HG03064 (cell line): ENCODE data around the gene TEX30.
A peak's percentile ranks its signal among the peaks of the same experiment; 100 is the strongest.

ENCODE experiments used
- ATAC-seq: cut with Tn5 transposase; IDR thresholded peaks from one replicate; pipeline ENCODE4 v1.9.1; 2021; ENCODE audit warnings: low read depth; ENCODE audit not compliant: unreplicated experiment

The TEX30 gene

DNA sequence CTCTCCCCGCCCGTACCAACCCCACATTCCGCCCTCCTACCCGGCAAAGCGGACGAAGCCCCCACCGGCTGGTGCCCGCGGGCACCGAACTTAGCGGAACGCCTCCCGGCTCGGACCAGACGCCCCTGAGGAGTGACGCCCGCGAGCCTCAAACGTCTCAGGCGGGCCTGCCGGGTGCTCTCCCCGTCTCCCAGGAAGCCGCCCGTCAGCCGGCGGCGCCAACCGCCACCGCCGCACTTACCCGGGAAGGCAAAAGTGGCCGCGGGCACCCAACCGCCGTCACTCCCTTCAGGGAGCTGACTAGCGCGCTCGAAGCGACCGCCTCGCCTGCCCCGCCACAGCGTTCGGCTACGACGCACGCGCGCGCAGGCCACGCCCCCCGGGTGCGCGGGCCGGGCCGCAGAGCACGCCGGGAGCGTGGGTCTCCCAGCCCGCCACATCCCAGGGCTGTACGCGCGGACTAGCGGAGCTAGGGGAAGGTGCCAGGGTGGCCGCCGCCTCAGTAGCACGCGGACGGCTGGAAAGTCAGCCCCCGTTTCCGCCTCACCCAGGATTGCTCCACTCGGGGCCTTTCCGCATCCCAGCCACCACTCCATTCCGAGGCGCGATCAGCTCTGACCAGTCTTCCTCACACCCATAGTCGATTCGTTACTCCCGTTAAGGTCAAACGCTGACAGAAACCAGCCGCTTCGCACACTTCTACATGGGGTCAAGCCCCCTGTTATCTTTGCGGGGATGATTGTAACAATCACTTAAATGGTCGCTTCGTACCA, at the start of gene TEX30:
Gene TEX30, minus strand, starts transcription at position 346 of the 773 bp plus-strand sequence. CDS start 3,760 bp downstream, outside the sequence.
- peak; percentile 91 for ATAC-seq

DNA sequence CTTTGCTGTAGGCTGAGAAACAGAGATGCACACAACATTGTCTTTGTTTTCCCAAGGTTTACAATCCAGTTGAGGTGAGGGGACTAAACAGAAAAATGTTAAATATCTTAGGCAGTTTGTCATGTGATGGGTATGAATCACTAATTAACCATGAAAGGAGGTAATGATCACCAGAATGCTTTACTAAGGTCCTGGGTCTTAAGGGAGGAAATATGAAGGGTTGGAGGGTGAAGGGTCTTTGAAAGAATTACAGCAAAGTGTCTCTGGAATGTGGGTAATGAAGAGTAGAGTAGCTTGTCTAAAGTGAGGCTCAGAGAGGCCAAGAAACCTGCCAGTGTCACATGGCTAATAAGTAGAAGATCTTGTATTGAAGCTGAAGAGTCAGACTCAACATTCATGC, 44.3 kb upstream of the TEX30 start:
- no peak for ATAC-seq

DNA sequence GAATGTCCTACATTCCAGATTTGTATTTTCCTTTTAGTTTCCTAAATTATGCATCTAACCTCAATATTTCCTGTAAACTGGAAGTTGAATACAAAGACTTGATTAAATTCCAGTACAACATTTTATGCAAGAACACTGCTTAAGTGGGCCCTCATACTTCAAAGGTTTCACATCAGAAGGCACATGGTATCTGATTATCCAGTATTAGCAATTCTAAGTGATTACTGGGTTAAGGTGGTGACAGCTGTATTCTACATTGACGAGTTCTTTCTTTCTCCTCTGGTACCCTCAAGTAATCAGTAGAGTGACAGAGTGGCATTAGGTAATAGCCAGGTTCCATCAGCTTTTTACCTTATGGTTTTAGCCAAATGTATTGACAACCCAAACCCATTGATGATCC, 43.7 kb upstream of the TEX30 start:
- no peak for ATAC-seq

DNA sequence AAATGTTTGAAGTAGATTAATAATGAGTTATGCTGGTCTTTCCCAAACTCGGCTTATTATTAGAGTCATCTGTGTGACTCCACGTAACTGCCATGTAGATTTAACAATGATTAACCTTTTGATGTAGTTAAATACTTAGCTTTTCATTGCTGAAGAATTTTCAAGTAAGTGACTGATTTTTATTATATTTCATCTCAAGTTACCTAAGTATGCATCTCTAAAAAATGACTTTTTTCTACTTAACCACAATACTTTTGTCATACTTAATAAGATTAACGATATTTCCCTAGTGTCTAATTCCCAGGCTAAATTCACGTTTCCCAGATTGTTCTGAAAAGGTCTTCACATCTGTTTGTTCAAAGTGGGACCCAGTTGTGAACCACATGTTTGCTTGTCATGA, 43.1 kb upstream of the TEX30 start:
- ATAC-seq = no peak

DNA sequence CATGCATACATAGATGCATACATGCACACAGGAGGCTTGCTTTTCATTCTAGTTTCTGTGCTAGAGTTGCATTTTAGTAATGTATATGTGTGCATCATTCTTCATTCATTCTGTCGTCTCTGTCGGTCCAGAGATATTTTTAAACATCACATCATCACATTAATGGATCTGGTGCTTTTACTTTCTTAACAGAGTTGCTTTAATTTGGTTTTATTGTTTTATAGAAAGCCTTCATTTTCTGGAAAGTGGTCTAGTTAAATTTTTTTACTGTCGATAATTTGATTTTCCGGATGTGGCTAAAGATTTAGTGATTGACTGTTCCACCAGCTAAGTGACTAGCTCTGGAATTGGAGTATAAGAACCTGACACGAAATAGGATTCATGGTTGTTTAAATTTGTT, 42.2 kb upstream of the TEX30 start:
- ATAC-seq = no peak

DNA sequence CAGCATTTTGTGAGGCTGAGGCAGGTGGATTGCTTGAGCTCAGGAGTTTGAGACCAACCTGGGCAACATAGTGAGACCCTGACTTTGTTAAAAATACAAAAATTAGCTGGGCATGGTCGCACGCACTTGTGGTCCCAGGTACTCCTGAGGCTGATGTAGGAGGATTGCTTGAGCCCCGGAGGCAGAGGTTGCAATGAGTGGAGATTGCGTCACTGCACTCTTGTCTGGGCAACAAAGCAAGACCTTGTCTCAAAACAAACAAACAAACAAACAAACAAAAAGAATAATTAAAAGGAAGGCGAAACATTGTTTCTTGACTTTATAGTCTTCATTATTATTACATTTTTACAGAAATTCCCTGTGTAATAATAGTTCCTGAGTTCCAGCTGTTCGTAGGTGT, 41.2 kb upstream of the TEX30 start:
- ATAC-seq = no peak

DNA sequence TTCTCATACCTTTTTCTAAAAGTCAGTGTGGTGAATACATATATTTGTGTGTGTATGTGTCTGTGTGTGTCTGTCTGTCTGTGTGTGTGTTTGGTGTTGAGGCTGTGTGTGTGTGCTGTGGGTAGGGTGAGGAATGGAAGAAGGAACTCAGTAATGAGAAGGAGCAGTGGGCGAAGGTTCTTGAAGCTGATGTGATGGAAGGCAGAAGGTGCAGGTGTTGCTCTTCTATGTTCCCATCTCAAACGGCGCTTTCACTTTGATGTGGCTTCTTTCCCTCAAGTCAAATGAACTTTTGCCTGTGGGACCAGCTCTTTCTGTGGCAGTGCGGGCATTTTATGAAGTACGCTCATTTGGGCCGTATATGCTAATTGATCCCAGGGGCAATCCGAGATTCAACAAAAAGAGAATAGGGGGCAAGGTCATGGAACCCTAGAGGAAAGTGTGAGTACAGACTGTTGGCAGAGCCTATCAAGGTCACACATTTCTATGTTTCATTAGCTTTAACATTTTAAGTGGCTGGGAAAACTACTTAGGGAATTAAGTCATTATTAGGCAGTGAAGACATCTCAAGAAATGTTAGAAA, 40.5 kb upstream of the TEX30 start:
- ATAC-seq = no peak

DNA sequence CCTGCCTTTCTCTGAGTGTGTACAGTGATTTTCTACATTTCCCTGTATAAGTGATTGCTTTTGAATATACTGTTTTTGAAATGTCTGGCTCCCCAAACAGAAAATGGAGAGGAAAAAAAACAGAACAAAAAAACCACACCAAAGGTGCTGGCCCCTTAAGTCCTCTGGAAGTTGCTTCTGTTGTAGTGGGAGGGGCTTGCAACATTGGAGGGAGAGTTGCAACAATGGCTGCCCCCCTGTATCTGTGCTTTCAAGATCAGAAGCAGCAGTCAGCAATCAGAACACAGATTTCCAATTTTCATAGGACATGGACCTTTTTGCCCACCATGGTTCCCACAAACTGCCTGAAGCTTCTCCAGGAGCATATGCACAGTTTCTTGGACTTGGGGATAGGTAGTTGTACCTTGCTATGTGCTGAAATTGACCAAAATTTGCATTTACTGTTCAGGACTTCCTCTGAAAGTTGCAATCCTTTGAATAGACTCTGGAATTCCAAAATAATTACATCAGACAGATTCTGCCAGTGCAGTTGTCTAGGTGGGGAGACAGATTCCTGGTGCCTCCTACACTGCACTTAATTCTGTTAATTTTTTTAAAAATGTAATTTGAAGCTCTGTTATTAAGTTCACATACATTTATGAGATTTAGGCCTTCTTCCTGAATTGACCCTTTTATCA, 39.2 kb upstream of the TEX30 start:
- ATAC-seq = no peak

DNA sequence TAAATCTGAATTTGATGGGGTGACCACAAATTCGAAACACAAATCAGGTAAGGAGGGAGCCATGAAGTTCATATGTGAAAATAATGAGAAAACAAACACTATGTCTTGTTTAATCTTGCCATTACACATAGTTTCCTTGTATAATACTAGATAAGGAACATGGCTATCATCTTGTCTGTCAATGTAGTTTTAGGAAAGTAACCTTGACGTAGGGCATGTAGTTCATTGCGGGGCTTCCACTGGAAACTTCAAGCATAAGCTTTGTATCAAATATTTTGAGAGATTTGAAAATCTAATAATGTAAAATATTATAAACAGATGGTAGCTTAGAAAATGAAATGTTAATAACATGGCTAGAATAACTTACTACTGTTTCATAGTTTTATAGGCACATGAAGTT, 34.1 kb upstream of the TEX30 start:
- ATAC-seq = no peak

DNA sequence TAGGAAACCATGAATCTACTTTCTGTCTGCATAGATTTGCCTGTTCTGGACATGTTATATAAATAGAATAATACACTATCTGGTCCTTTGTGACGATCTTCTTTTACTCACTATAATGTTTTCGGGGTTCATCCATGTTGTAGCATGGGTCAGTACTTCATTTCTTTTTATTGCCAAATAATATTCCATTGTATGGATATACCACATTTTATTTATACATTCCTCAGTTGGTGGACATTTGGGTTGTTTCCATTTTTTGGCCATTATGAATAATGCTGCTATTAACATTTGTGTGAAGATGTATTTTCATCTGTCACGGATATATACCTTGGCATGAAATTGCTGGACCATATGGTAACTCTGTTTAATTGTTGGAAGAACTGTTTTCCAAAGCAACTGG, 32.1 kb upstream of the TEX30 start:
- ATAC-seq = no peak

DNA sequence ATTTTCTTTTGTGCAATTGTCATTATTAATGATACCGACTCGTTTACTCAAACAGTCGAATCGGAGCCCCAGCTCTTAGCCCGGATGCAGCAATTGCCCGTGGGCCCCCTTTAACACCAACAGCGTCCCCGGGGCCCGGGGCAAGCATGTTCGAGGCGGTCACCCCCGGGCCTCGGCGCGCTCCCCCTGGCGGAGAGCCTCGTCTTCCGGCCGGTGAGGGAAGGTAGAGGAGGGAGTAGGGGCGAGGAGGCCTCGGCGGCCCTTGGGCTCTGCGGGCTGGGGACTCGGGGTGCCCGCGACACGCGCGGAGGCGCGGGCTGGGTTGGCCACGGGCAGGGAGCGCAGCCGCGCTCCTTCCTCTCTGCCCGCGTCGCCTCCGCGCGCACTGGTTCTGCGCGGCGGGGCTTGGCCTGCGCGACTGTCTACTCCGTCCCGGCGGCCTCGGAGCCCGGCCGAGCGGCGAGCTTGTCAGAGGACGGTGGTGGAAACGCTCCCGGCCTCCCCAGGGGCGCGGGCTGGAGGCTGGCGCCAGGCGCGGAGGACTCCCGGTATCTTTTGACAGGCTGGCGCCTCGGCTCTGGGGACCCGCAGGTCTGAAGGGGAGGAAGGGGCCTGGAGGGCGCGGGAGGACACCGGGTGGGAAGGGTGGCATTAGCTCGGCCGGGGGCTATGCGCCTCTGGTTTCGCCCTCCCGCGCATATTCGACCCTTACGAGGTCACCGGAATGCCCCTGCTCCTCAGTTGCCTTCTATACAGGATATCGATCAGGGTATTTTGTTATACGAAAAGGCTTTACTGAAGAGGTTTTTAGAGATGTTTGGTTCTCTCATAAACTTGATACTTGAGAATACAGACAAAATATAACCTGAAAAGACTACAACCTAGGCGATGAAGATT, 26.8 kb upstream of the TEX30 start:
- ATAC-seq = peak; percentile 66

DNA sequence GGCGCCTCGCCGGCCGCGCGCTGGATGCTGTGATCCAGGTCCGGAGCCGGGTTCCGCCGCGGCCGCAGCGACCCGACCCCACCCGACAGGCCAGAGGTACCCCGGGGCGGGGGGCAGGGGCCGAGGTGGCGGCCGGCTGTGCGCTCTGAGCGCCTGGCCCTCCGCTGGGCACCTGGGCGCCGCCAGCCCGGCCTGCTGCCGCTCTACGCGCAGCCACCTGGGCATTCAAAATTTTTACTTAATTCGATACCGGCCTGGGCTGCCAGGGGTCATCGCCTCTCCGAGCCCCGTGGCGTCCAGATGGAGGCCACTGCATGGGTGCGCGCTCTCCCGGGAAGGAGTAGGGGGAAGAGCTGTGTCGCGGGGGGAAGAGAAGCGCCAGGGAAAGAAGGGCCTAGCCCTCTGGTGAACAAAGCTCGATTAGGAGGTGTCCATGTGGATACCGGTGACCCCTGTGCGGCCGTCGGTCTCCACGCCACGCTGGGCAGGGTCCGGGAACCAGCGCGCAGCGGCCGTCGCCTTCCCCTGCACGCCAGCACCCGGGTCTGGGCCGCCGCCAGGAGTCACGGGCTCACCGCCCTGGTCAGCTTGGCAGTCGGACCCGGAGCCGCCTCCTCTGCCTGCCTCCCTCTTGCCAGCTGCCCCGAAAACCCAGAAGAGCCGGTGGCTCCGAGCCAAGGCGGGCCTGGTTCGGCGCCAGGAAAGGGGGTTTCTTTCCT, 26.0 kb upstream of the TEX30 start:
- ATAC-seq = peak; percentile 8

DNA sequence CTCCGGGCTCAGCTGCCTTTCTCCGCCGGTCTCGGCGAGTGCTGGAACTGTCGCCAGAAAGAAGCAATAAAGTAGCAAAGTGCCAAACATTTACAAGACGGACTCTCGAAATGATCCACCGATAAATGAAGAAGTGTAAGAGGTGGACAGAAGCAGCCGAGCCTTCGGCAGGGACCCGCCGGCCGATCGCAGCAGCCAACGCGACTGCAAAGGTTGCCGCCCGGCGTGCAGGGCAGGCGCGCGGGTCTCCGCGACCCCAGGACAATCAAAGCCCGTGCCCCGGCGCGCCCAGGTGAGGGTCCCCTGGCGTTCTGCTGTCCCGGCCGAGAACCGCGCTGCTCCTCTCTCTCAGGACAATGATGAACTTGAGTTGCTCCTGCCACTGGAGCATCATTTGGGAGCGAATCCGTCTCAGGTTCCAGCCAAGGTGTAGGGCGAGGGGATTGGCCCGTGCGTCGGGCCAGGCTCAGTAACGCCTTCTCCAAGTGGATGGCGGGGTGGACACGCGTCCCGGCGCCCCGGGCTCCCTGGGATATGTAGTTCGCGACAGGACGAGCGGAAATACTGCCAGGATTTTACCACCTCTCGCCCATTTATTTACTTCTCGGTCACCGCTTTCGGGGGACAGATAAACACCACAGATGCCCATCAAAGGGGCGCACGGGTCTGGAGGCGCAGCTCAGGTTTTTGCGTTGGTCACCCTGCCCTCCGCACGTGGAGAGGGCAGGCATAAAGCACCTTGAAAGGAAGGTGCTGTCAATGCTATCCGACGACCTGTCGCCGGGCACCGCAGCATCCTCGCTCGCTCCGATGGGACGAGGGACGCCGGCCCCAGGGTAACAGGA, 25.2 kb upstream of the TEX30 start, which contains the start of the genes BIVM and POGLUT2:
Gene BIVM, plus strand, starts transcription at position 539 of the 845 bp plus-strand sequence. CDS start 8,149 bp downstream, outside the sequence.
Gene POGLUT2, minus strand, starts transcription at position 396 of the 845 bp plus-strand sequence. Its CDS starts 306 bp downstream, at position 90.
- ATAC-seq = peak; percentile 82

DNA sequence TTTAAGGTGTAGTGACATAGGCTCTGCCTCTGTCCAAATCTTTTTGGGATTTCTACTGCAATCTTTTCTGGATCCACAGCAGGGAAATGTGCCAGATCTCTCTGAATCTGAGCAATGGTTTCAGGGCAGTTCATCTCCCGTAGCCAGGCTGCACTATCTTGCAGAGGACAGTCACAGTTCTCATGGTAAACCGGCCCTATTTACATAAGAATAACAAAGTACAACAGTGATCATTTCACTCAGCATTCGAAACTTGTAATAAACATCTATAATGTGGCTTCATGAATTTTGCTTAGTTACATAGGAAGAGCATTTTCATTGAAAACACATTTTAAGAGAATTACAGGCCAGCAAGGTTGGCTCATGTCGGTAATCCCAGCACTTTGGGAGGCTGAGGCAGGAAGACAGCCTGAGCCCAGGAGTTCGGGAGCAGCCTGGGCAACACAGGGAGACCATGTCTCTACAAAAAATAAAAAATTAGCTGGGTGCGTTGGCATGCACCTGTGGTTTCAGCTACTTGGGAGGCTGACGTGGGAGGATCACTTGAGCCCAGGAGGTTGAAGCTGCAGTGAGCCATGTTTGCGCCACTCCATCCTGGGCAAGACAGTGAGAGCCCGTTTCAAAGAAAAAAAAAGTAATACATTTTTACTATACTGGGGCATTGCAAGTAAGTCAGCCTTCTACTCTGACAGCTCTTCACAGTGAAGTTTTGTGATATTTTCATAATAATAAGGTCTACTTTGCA, 20.2 kb upstream of the TEX30 start:
- no peak for ATAC-seq

DNA sequence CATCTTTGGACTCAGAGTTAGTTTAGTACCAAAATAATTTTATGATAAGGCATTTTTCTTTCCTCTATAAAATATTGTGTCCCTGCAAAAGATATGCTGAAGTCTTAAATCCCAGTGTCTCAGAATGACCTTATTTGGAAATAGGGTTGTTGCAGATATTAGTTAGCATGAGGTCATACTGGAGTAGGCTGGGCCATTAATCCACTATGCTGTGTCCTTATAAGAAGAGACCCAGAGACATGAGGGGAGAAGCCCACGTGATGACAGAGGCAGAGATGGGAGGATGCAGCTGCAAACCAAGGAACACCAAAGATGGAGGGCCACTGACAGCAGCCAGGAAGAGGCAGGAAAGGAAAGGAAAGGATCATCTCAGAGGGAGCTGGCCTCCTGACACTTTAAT, 18.8 kb upstream of the TEX30 start:
- ATAC-seq = no peak

DNA sequence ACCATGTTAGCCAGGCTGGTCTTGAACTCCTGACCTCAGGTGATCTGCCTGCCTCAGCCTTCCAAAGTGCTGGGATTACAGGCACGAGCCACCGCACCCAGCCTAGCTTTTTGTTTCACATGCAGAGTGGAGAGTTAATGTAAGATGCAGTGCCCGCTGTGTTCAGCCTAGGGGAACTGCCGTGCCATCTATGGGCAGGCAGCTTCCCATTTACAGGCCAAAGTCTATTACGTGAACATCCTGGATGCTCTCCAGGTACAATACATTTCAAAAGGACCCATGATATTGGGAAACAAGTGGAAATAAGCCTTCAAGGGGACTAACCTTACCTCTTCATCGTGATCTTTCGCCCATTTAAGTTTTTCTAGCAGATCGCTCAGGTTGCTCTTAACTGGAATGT, 15.1 kb upstream of the TEX30 start:
- no peak for ATAC-seq

DNA sequence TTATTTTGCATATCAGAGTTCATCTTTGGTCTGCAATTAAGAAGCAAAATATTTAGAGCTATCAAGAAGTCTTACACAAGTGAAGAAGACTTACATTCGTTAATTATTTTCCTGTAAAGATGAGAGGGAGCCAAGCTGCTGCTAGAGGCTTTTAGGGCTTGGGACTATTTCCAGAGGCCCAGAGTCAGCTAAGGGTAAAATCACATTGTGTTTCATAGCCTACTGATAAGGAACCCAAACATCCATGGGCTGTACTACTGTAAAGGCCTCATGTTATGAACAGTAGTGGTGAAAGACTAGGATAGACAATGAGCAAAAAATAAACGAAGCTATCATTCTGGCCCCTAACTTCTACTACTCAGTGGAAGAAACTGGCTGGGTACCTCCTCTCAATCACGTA, 10.9 kb upstream of the TEX30 start:
- ATAC-seq = no peak

DNA sequence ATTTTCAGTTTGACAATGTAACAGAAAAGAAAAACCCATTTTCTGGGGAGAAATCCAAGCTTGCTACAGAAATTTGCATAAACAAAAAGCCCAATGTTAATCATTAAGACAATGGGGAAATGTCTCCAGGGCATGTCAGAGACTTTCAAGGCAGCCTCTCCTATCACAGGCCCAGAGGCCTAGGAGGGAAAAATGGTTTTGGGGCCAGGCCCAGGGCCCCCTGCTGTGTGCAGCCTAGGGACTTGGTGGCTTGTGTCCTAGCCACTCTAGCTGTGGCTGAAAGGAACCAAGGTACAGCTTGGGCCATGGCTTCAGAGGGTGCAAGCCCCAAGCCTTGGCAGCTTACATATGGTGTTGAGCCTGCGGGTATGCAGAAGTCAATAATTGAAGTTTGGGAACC, 8.0 kb upstream of the TEX30 start:
- no peak for ATAC-seq
